ENCODE data around the gene CDSN. TPM values are rescaled to one million over a fixed set of nuclear protein-coding genes. Genes with fewer than 3 reads are reported as not detected.
A peak's percentile ranks its signal among the peaks of the same experiment; 100 is the strongest.
"Not testable (repeated sequence)": the region's sequence is repeated elsewhere in the genome, so short reads cannot be mapped to it uniquely, and the experiment has no call there.

The CDSN gene
- total and polyA plus RNA-seq, 11 donors: 0.15 to 0.56 TPM; not detected in 9

DNA sequence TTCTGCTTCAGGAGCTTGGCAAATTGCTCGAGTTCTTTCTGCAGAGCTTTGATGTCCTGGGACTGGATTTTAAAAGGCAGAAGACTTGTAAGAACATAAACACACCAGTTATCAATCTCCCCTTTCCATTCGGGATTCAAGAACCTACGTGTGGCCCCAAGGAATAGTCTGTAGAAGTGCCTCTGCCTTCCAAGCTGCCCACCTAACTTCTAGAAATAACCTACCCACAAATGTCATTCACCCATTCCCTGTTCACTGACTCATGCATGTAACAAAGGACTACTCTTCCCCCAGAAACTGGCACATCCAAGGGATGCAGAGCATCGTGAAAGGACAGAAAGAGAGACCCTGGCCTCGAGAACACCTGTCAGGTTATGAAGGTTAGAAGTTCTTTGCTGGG lies 45.7 kb upstream of the CDSN start:
- intact Hi-C loops (cut with DNase I): no loop called here
- no peak overlapping the region for H3K4me3 ChIP-seq
- no peak overlapping the region for H3K27ac ChIP-seq
- no peaks in the 10 kb centered on the region for H3K4me1 ChIP-seq
- ATAC-seq (no peak), DNase-seq (no peak)
- H3K36me3 ChIP-seq: peaks cover 0 to 12% (median 2%) of the 10 kb centered on the region in 9 donors
- H3K27me3 ChIP-seq: no peaks in the 10 kb centered on the region
- WGBS, 4 donors: 73 to 85% (median 80%) methylated on average over 5 of the region's 5 CpGs
- H3K9me3 ChIP-seq: no peaks in the 10 kb centered on the region
- no peak for TF ChIP-seq POLR2A (IDR thresholded peaks at IDR 0.05)
- TF ChIP-seq, protein P1, sequence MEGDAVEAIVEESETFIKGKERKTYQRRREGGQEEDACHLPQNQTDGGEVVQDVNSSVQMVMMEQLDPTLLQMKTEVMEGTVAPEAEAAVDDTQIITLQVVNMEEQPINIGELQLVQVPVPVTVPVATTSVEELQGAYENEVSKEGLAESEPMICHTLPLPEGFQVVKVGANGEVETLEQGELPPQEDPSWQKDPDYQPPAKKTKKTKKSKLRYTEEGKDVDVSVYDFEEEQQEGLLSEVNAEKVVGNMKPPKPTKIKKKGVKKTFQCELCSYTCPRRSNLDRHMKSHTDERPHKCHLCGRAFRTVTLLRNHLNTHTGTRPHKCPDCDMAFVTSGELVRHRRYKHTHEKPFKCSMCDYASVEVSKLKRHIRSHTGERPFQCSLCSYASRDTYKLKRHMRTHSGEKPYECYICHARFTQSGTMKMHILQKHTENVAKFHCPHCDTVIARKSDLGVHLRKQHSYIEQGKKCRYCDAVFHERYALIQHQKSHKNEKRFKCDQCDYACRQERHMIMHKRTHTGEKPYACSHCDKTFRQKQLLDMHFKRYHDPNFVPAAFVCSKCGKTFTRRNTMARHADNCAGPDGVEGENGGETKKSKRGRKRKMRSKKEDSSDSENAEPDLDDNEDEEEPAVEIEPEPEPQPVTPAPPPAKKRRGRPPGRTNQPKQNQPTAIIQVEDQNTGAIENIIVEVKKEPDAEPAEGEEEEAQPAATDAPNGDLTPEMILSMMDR (IDR thresholded peaks at IDR 0.05): no peak

DNA sequence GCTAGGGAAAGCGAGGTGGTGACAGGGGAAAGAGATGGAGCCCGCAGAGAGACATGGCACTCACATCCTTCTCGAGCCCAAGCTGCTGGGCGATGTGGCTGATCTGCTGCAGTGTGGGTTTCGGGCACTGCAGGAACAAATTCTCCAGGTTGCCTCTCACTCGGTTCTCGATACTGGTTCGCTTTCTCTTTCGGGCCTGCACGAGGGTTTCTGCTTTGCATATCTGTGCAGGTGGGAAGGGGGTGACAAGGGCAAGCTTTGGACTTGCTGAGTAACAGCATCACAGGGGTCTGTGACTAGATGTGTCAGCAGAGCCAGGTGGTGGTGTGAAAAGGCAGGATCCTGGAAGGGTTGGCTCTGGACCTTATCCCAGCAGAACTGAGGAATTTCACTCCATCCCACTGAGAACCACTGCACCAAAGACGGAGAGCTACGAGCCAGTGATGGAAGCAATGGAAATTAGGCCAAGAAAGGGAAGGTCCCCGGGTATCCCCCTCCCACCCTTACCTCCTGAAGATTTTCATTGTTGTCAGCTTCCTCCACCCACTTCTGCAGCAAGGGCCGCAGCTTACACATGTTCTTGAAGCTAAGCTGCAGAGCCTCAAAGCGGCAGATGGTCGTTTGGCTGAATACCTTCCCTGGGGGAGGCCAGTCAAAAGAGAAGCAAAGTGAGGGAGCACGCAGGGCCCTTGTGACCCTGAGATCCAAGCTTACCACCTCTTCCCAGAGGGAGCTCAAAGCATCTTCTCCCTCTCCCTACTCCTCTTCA lies 45.0 kb upstream of the CDSN start:
- not testable (repeated sequence) for ATAC-seq, H3K4me1 ChIP-seq
- H3K36me3 ChIP-seq: peaks cover 0 to 12% (median 2%) of the 10 kb centered on the region in 9 donors

DNA sequence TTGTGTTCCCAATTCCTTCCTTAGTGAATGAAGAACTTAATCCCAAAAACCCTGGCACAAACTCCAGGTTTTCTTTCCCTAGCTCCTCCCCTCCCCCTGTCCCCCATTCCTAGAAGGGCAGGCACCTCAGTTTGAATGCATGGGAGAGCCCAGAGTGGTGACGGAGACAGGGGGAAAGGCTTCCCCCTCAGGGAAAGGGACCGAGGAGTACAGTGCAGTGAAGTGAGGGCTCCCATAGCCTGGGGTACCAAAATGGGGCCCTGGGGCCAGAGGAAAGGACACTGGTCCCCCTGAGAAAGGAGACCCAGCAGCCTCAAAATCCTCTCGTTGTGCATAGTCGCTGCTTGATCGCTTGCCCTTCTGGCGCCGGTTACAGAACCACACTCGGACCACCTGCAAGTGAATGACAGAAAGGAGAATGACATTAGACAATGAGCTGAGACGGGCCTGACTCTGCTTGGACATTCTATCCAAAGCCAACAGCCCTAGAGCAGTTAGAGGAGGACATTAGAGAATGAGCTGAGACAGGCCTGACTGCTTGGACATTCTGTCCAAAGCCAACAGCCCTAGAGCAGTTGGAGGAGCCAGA lies 44.3 kb upstream of the CDSN start:
- H3K4me3 ChIP-seq; DNase-seq; ATAC-seq; H3K27me3 ChIP-seq; H3K9me3 ChIP-seq; H3K4me1 ChIP-seq; H3K27ac ChIP-seq; intact Hi-C loops (cut with DNase I): not testable (repeated sequence)
- 92 to 97% (median 93%) methylated on average over 7 to 9 of the region's 9 CpGs for WGBS, 4 donors
- peaks cover 0 to 12% (median 2%) of the 10 kb centered on the region in 9 donors for H3K36me3 ChIP-seq

More for the DNA sequence above, 45.0 kb upstream of the CDSN start:
- H3K27ac ChIP-seq; intact Hi-C loops (cut with DNase I); H3K9me3 ChIP-seq; DNase-seq; H3K27me3 ChIP-seq; H3K4me3 ChIP-seq: not testable (repeated sequence)
- 78 to 84% (median 81%) methylated on average over 17 of the region's 17 CpGs for whole genome bisulfite sequencing, 4 donors

DNA sequence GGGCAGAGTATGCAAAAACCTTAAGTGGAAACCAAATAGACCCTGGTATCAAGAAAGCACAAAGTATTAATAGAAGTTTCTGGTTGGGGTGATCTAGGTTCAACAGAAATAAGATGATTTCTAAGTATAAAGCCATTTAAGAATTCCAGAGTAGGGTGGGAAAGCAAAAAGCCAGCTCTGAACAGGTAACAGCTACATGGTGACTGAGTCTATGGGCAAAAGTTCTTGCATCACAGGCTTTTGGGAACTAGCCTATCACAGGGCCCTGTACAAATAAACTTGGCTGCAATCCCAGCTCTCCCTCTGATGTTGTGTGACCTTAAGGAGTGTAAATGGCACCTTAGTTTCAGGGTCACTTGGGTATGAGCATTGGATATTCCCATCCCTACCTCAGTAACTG lies 43.7 kb upstream of the CDSN start:
- ATAC-seq: peak in 3 of 4 donors; percentile 70 to 79 (median 74)

More for the DNA sequence above, 43.7 kb upstream of the CDSN start:
- Histone ChIP-seq H3K4me1 (peaks cover 0 to 15% (median 6%) of the 10 kb centered on the region in 12 donors), H3K27me3 (no peaks in the 10 kb centered on the region), H3K27ac (no peak overlapping the region), H3K9me3 (no peaks in the 10 kb centered on the region), H3K4me3 (no peak overlapping the region), H3K36me3 (peaks cover 0 to 12% (median 2%) of the 10 kb centered on the region in 9 donors)
- TF ChIP-seq, protein P1 (IDR thresholded peaks at IDR 0.05): no peak
- TF ChIP-seq POLR2A (IDR thresholded peaks at IDR 0.05): no peak
- intact Hi-C loops (cut with DNase I): no loop called here
- no peak for DNase-seq

All from heart left ventricle (tissue), 16 donors.